Central memory CD8-positive, alpha-beta T cell (primary cell): ENCODE results near the gene ZNF638.

ENCODE experiments used
- ATAC-seq: fragments of 150-1000 bp; cut with Tn5 transposase; replicated peaks from 2 replicates; pipeline ENCODE4 v1.10.0; 2022; ENCODE audit warnings: mild to moderate bottlenecking, moderate FRiP score, moderate number of reproducible peaks; ENCODE audit not compliant: poor library complexity, severe bottlenecking; ENCODE audit errors: extremely low read depth
- DNase-seq, 2 donors: peaks; one replicate each; pipeline ENCODE4 v3.0.0; 2021; ENCODE audit warnings: low spot score in 2 of 2
- H3K27ac Mint-ChIP-seq: one replicate; pipeline ENCODE4 v1.8.0; 2022; ENCODE audit warnings: low read depth, mild to moderate bottlenecking, moderate library complexity, mixed read lengths
- H3K27me3 Mint-ChIP-seq: one replicate; pipeline ENCODE4 v1.8.0; 2022; ENCODE audit warnings: mixed read lengths
- H3K36me3 Mint-ChIP-seq: one replicate; pipeline ENCODE4 v1.8.0; 2022; ENCODE audit warnings: mild to moderate bottlenecking, moderate library complexity, mixed read lengths; ENCODE audit not compliant: insufficient read depth
- H3K4me1 Mint-ChIP-seq: one replicate; pipeline ENCODE4 v1.8.0; 2022; ENCODE audit warnings: mixed read lengths
- H3K4me3 Mint-ChIP-seq: one replicate; pipeline ENCODE4 v1.8.0; 2022; ENCODE audit warnings: mild to moderate bottlenecking, moderate library complexity, mixed read lengths
- H3K9me3 Mint-ChIP-seq: one replicate; pipeline ENCODE4 v1.8.0; 2022; ENCODE audit warnings: mixed read lengths

Gene ZNF638

DNA sequence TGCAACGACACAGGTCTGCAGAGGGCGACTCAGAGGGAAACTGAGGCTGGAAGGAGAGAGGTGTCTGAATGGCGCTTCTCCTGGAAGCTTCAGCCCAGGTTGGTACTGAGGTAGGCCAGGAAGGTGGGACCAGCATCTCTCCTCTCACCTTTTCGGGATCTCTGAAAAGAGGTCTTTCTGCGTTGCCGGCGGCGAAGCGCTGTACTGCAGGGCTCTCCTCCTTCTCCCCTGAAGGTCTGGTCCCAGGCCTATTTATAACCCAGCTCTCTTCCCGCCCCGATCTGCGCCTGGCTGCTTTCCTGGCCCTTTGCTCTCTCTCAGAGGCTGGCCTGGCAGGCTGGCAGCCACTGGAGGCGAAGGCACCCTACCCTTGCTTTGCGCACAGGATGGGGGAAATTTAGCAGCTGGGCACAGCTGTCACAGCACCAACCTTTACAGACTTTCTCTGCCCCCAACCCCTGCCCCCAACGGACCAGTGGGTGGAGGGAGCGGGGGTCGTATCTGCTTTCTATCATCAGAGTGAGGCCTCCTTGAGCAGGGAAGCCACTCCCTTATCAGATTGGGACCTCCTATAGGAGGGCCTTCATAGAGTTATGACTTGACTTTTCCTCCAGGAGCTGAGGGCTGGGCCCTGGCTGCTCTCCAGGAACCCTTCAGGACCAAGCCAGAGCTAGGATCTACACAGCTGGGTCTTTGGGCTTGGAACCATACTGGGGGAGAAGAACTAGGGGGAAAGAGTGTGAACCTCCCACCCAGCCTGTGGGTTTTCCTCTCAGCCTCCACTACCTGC, 122.8 kb downstream of the ZNF638 start:
- Mint-ChIP-seq H3K27me3 (peaks cover 37% of the 10 kb centered on the region), H3K27ac (no peak overlapping the region), H3K4me1 (peaks cover 47% of the 10 kb centered on the region), H3K9me3 (no peaks in the 10 kb centered on the region), H3K36me3 (no peaks in the 10 kb centered on the region), H3K4me3 (peak overlapping the region; percentile 67)
- ATAC-seq (no peak), DNase-seq (no peak)

GRCh38 chr2:71455011-71455740, 123.6 kb downstream of the ZNF638 start:
- H3K27me3 Mint-ChIP-seq, result peaks cover 37% of the 10 kb centered on the region
- H3K4me3 Mint-ChIP-seq, result peak overlapping the region; percentile 67
- peaks cover 2% of the 10 kb centered on the region for H3K36me3 Mint-ChIP-seq

DNA sequence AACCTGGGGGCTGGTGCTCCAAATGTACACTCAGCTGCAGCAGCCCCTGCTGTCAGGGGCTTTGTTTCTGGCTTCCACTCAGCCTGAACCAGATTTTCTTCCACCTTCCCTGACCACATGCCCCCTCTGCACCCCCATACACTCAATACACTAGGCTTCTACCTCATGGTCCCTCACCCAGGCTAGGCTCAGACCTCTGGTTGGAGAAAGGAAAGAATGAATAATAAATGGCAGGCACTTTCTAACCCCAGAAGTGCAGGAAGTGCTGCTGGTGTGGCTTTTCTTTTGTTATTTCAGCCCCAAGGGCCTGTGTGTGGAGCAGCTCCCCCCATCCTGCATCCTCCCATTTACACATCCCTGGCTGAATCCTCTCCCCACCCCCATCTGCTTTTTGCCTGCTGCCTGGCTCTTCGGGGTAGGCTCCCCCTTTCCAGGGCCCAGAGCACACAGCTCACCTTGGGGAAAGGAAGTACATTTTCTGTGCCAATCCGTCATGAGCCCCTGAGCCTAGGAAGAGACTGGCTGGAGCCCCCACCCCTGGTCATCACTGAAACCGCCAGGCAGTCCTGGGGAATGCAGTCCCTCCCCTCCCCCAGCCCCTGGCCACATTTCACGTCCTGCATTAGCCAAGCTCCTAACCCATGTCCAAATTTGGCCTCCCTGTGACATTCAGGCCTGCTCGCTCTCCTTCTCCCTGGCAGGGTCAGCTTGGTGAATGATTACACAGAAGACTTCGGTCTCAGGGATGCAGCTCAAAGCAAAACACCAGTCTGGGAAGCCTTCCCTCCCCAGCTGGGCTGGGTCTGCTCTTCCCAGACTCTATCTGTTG, 124.4 kb downstream of the ZNF638 start:
- H3K27me3 Mint-ChIP-seq, result peaks cover 37% of the 10 kb centered on the region
- peaks cover 36% of the 10 kb centered on the region for H3K4me1 Mint-ChIP-seq
- H3K9me3 Mint-ChIP-seq, result no peaks in the 10 kb centered on the region
- H3K4me3 Mint-ChIP-seq, result peak overlapping the region; percentile 7
- peak overlapping the region; percentile 61 for H3K27ac Mint-ChIP-seq
- DNase-seq (no peak), ATAC-seq (no peak)
- peaks cover 2% of the 10 kb centered on the region for H3K36me3 Mint-ChIP-seq

More at GRCh38 chr2:71455011-71455740, 123.6 kb downstream of the ZNF638 start:
- Mint-ChIP-seq H3K9me3 (no peaks in the 10 kb centered on the region), H3K4me1 (peaks cover 39% of the 10 kb centered on the region), H3K27ac (no peak overlapping the region)
- no peak for ATAC-seq
- DNase-seq, result no peak

GRCh38 chr2:71456617-71457016, 125.0 kb downstream of the ZNF638 start:
- no peak overlapping the region for H3K4me3 Mint-ChIP-seq
- no peak for DNase-seq
- H3K4me1 Mint-ChIP-seq, result peaks cover 32% of the 10 kb centered on the region

DNA sequence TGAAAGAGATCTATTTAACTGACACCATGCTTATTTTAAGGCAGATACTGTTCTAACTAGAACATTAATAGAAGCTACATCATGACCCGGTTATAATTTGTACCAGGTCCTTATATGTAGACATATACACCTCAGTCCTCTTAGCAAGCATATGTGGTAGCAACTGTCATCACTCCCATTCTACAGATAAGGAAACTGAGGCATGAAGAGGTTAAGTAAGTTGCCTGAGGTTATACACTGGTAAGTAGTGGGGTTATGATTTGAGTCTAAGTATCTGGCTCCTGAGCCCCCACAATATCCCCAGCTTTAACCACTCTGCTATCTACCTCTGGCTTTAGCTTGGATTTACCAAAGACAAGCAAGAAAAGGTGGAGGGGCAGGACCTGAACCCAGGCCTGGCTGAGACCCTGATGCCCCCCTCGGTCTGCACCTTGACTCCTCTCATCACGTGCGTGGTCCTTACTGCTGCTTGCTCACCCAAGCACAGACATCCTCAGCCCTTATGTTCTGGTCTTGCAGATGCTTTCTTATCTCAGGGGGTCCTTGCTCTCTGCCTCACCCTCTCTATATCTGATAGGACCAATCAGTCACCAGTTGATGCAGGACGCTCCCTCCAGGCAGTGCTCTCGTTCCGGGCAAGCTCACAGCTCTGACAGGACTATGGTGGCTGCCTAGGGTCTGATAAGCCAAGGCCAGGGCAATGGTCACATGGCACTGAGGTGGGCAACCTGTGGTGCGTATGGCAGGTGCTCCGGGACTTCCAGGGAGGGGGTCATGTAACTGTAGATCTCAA, 125.7 kb downstream of the ZNF638 start:
- no peak for ATAC-seq
- H3K36me3 Mint-ChIP-seq, result peaks cover 2% of the 10 kb centered on the region
- H3K4me3 Mint-ChIP-seq, result no peak overlapping the region
- H3K27ac Mint-ChIP-seq, result no peak overlapping the region
- no peaks in the 10 kb centered on the region for H3K9me3 Mint-ChIP-seq
- peaks cover 28% of the 10 kb centered on the region for H3K4me1 Mint-ChIP-seq
- H3K27me3 Mint-ChIP-seq, result peaks cover 37% of the 10 kb centered on the region
- no peak for DNase-seq

More at GRCh38 chr2:71456617-71457016, 125.0 kb downstream of the ZNF638 start:
- H3K36me3 Mint-ChIP-seq, result peaks cover 2% of the 10 kb centered on the region
- no peaks in the 10 kb centered on the region for H3K9me3 Mint-ChIP-seq
- no peak for ATAC-seq
- H3K27ac Mint-ChIP-seq, result peak overlapping the region; percentile 61
- H3K27me3 Mint-ChIP-seq, result peaks cover 37% of the 10 kb centered on the region

DNA sequence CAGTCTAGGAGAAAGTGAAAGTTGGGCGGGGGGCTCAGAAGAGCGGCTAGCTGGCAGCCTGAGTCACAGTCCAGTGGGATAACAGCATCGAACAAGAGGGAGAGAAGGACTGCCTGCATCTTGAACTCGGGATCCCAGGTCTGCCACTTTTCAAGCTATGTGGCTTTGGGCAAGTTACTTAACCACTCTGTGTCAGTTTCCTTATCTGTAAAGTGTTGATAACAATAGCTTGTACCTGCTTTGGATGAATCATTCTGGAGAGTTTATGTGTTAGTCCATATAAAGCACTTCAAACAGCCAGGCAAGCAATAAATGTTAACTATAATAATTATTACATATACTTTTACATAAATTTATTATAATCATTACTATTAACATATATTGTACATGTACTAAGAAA, 126.3 kb downstream of the ZNF638 start:
- H3K27me3 Mint-ChIP-seq, result peaks cover 37% of the 10 kb centered on the region
- H3K4me1 Mint-ChIP-seq, result peaks cover 23% of the 10 kb centered on the region
- no peak overlapping the region for H3K27ac Mint-ChIP-seq
- ATAC-seq (no peak), DNase-seq (no peak)
- no peak overlapping the region for H3K4me3 Mint-ChIP-seq
- peaks cover 2% of the 10 kb centered on the region for H3K36me3 Mint-ChIP-seq
- H3K9me3 Mint-ChIP-seq, result no peaks in the 10 kb centered on the region

GRCh38 chr2:71458413-71459083, 127.0 kb downstream of the ZNF638 start:
- no peak overlapping the region for H3K4me3 Mint-ChIP-seq
- peaks cover 37% of the 10 kb centered on the region for H3K27me3 Mint-ChIP-seq
- DNase-seq (no peak), ATAC-seq (no peak)
- H3K36me3 Mint-ChIP-seq, result peaks cover 2% of the 10 kb centered on the region
- H3K4me1 Mint-ChIP-seq, result peaks cover 23% of the 10 kb centered on the region
- no peaks in the 10 kb centered on the region for H3K9me3 Mint-ChIP-seq
- no peak overlapping the region for H3K27ac Mint-ChIP-seq

DNA sequence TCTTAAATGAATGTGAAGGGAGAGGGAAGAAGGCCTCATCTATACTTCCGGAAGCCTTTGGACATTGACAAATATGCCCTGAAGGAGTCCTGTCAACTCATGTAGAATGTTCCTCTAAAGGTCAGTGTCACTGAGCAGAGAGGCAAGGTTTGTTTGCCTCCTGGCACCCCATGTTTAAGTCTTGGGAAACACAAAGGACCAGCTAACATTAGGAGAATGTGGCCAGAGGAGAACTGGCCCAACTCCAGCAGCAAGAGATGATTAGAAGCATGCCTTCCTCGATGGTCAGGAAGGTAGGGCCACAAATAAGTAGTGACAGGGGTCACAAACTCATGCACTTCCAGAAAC, 127.5 kb downstream of the ZNF638 start:
- Mint-ChIP-seq H3K27ac (no peak overlapping the region), H3K4me3 (no peak overlapping the region), H3K9me3 (no peaks in the 10 kb centered on the region), H3K36me3 (peaks cover 2% of the 10 kb centered on the region), H3K27me3 (peaks cover 37% of the 10 kb centered on the region), H3K4me1 (peaks cover 23% of the 10 kb centered on the region)
- no peak for ATAC-seq
- DNase-seq, result no peak

- Mint-ChIP-seq H3K27ac (no peak overlapping the region), H3K27me3 (peaks cover 27% of the 10 kb centered on the region), H3K9me3 (no peaks in the 10 kb centered on the region), H3K36me3 (peaks cover 2% of the 10 kb centered on the region), H3K4me3 (no peak overlapping the region), H3K4me1 (peaks cover 15% of the 10 kb centered on the region)
- ATAC-seq (no peak), DNase-seq (no peak)
Measured at GRCh38 chr2:71460056-71460455, 128.5 kb downstream of the ZNF638 start.

DNA sequence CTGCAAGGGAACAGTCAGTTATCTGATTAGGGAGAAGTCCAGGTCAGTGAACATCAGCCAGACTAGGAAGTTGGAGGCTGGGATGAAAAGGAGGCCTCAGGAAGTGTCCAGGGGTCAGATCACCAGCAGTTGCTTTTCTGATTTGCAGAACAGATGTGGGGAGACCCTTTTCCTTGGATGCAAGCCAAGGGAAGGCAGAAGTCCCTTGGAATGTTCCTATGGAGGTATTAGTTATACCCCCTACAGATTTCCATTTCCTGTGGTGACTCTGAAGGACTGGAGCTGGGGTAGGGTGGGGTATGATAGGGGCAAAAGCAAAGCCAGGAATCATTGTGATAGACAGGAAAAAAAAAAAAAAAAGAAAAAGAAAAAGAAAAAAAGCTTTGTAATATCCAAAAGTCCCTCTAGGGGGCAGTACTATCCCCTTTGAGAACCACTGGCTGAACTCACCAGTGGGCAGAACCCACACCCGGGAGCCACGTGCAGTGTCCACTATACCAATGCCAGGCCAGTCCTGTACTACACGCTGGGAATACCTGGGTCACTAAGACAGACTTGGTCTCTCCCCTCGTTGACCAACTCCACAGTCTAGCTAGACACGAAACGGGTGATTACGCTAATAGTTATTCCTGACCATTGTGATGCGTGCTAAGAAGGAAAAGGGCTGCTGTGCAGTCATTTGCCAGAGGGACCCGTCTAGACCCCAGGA, 129.2 kb downstream of the ZNF638 start:
- Mint-ChIP-seq H3K9me3 (no peaks in the 10 kb centered on the region), H3K4me1 (peaks cover 8% of the 10 kb centered on the region), H3K36me3 (peaks cover 2% of the 10 kb centered on the region), H3K27me3 (peaks cover 20% of the 10 kb centered on the region), H3K27ac (no peak overlapping the region), H3K4me3 (no peak overlapping the region)
- DNase-seq (no peak), ATAC-seq (no peak)

- no peak for DNase-seq
- Mint-ChIP-seq H3K9me3 (no peaks in the 10 kb centered on the region), H3K27me3 (peaks cover 15% of the 10 kb centered on the region), H3K27ac (no peak overlapping the region), H3K4me3 (no peak overlapping the region), H3K4me1 (peaks cover 3% of the 10 kb centered on the region), H3K36me3 (peaks cover 2% of the 10 kb centered on the region)
- no peak for ATAC-seq
Measured at GRCh38 chr2:71461304-71461671, 129.7 kb downstream of the ZNF638 start.
